ENCODE measurements around the gene NUB1.

NUB1 gene

DNA sequence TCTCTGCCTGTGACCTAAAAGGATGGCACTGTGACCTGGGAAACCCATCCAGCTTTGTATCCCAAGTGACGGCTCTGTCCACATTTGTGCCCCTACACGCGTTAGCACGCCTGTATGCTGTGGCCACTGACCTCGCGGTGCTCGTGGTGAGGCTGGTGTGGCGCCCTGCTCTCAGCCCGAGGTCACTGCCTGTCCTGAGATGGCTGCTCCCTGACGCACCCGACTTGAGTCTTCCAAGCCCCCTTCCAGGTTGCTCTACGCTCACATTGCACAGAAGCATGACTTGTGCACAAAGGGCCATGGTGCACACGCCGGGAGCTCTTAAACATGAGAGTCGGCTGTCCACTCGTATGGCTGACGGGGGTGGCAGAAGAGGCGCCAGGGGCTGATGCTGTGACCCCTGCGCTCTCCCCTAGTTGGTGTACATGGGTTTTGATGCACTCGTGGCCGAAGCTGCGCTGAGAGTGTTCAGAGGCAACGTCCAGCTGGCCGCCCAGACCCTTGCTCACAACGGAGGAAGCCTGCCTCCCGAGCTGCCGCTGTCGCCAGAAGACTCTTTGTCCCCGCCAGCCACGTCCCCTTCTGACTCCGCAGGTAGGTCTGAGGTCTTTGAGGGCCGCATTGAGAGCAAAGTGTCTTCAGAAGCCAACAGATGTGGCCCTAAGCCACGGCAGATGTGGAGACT, 34.7 kb downstream of the NUB1 start:
- DNase-seq, result no peak
- TF ChIP-seq, protein P1, sequence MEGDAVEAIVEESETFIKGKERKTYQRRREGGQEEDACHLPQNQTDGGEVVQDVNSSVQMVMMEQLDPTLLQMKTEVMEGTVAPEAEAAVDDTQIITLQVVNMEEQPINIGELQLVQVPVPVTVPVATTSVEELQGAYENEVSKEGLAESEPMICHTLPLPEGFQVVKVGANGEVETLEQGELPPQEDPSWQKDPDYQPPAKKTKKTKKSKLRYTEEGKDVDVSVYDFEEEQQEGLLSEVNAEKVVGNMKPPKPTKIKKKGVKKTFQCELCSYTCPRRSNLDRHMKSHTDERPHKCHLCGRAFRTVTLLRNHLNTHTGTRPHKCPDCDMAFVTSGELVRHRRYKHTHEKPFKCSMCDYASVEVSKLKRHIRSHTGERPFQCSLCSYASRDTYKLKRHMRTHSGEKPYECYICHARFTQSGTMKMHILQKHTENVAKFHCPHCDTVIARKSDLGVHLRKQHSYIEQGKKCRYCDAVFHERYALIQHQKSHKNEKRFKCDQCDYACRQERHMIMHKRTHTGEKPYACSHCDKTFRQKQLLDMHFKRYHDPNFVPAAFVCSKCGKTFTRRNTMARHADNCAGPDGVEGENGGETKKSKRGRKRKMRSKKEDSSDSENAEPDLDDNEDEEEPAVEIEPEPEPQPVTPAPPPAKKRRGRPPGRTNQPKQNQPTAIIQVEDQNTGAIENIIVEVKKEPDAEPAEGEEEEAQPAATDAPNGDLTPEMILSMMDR (IDR thresholded peaks at IDR 0.05; ENCODE audit: low read depth, low read length), result no peak
- Histone ChIP-seq H3K4me3 (ENCODE audit: low read depth, low read length) (no peak overlapping the region), H3K27ac (no peak overlapping the region), H3K9me3 (ENCODE audit: severe bottlenecking) (no peaks in the 10 kb centered on the region), H3K27me3 (ENCODE audit: insufficient read depth, low read depth, severe bottlenecking) (peaks cover 3% of the 10 kb centered on the region), H3K36me3 (no peaks in the 10 kb centered on the region)

GRCh38 chr7:151377406-151377805, 35.8 kb downstream of the NUB1 start:
- TF ChIP-seq, protein P1 (IDR thresholded peaks at IDR 0.05; ENCODE audit: low read depth, low read length), result no peak
- Histone ChIP-seq H3K27me3 (ENCODE audit: insufficient read depth, low read depth, severe bottlenecking) (peaks cover 14% of the 10 kb centered on the region), H3K36me3 (no peaks in the 10 kb centered on the region), H3K27ac (no peak overlapping the region), H3K9me3 (ENCODE audit: severe bottlenecking) (no peaks in the 10 kb centered on the region), H3K4me3 (ENCODE audit: low read depth, low read length) (no peak overlapping the region)
- no peak for DNase-seq

- no peak overlapping the region for H3K4me3 ChIP-seq (ENCODE audit: low read depth, low read length)
- no peaks in the 10 kb centered on the region for H3K36me3 ChIP-seq
- no peak for DNase-seq
- TF ChIP-seq, protein P1 (IDR thresholded peaks at IDR 0.05; ENCODE audit: low read depth, low read length), result no peak
- H3K27ac ChIP-seq, result no peak overlapping the region
- no peaks in the 10 kb centered on the region for H3K9me3 ChIP-seq (ENCODE audit: severe bottlenecking)
- H3K27me3 ChIP-seq (ENCODE audit: insufficient read depth, low read depth, severe bottlenecking), result peaks cover 16% of the 10 kb centered on the region
Measured at GRCh38 chr7:151378011-151378410, 36.4 kb downstream of the NUB1 start.

- Histone ChIP-seq H3K36me3 (no peaks in the 10 kb centered on the region), H3K9me3 (ENCODE audit: severe bottlenecking) (no peaks in the 10 kb centered on the region), H3K27me3 (ENCODE audit: insufficient read depth, low read depth, severe bottlenecking) (peaks cover 16% of the 10 kb centered on the region), H3K27ac (no peak overlapping the region), H3K4me3 (ENCODE audit: low read depth, low read length) (no peak overlapping the region)
- TF ChIP-seq, protein P1 (IDR thresholded peaks at IDR 0.05; ENCODE audit: low read depth, low read length), result no peak
- DNase-seq, result no peak
Measured at GRCh38 chr7:151378496-151379192, 37.0 kb downstream of the NUB1 start.

GRCh38 chr7:151379193-151379520, 37.5 kb downstream of the NUB1 start:
- DNase-seq, result no peak
- no peaks in the 10 kb centered on the region for H3K9me3 ChIP-seq (ENCODE audit: severe bottlenecking)
- no peaks in the 10 kb centered on the region for H3K36me3 ChIP-seq
- TF ChIP-seq, protein P1 (IDR thresholded peaks at IDR 0.05; ENCODE audit: low read depth, low read length), result no peak
- H3K27me3 ChIP-seq (ENCODE audit: insufficient read depth, low read depth, severe bottlenecking), result peaks cover 16% of the 10 kb centered on the region
- no peak overlapping the region for H3K27ac ChIP-seq
- H3K4me3 ChIP-seq (ENCODE audit: low read depth, low read length), result no peak overlapping the region
